ENCODE results near the gene MAP7D3.

DNA sequence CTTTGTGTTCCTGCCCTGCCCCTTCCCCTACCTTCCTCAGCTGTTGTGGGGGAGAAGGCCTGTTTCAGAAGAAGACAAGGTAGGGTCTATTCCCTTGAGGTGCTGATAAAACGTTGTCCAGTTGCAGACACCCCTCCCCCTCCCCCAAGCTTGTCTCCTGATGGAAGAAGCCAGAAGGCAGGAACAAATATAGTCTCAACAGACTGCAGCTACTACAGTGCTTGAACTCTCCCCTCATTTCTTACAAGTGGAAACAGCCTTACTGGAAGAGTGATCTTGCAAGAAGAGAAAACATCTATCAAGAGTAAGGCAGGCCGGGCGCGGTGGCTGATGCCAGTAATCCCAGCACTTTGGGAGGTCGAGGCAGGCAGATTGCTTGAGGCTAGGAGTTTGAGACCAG is 11.0 kb upstream of the MAP7D3 start:
- TF ChIP-seq ZNF830 (tag by site-specific recombination; IDR thresholded peaks at IDR 0.05; ENCODE audit: low read depth) = no peak
- no peak for TF ChIP-seq KLF9 (tag by site-specific recombination; IDR thresholded peaks at IDR 0.05; ENCODE audit: low read depth)
- TF ChIP-seq, protein P1, sequence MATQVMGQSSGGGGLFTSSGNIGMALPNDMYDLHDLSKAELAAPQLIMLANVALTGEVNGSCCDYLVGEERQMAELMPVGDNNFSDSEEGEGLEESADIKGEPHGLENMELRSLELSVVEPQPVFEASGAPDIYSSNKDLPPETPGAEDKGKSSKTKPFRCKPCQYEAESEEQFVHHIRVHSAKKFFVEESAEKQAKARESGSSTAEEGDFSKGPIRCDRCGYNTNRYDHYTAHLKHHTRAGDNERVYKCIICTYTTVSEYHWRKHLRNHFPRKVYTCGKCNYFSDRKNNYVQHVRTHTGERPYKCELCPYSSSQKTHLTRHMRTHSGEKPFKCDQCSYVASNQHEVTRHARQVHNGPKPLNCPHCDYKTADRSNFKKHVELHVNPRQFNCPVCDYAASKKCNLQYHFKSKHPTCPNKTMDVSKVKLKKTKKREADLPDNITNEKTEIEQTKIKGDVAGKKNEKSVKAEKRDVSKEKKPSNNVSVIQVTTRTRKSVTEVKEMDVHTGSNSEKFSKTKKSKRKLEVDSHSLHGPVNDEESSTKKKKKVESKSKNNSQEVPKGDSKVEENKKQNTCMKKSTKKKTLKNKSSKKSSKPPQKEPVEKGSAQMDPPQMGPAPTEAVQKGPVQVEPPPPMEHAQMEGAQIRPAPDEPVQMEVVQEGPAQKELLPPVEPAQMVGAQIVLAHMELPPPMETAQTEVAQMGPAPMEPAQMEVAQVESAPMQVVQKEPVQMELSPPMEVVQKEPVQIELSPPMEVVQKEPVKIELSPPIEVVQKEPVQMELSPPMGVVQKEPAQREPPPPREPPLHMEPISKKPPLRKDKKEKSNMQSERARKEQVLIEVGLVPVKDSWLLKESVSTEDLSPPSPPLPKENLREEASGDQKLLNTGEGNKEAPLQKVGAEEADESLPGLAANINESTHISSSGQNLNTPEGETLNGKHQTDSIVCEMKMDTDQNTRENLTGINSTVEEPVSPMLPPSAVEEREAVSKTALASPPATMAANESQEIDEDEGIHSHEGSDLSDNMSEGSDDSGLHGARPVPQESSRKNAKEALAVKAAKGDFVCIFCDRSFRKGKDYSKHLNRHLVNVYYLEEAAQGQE (tag by site-specific recombination; IDR thresholded peaks at IDR 0.05) = no peak

Data from HEK293 (cell line).